Stimulated activated CD4-positive, alpha-beta T cell treated with anti-CD3 and anti-CD28 coated beads, Interleukin-2, amount 100 ng/mL, for 48 hours (primary cell): Measurements from ENCODE around the gene GRID1.
A peak's percentile ranks its signal among the peaks of the same experiment; 100 is the strongest.

Source experiments
- DNase-seq, 2 donors: peaks; one replicate each; pipeline ENCODE4 v3.0.0-alpha.2; 2020

The GRID1 gene

GRCh38 chr10:86366033-86366901, at the start of gene GRID1:
TSS of gene GRID1 (minus strand) at chr10:86366795.
- DNase-seq = no peak

- no peak for DNase-seq
These were observed 49.0 kb upstream of the GRID1 start for GRCh38 chr10:86415583-86415982.

- no peak for DNase-seq
These were observed 48.5 kb upstream of the GRID1 start for GRCh38 chr10:86415116-86415515.

GRCh38 chr10:86413046-86413728, 46.6 kb upstream of the GRID1 start:
- no peak for DNase-seq

- no peak for DNase-seq
These were observed 45.4 kb upstream of the GRID1 start for GRCh38 chr10:86411852-86412560.

- no peak for DNase-seq
These were observed 44.8 kb upstream of the GRID1 start for GRCh38 chr10:86411281-86411841.

- DNase-seq = no peak
These were observed 44.0 kb upstream of the GRID1 start for GRCh38 chr10:86410542-86411124.

GRCh38 chr10:86409183-86409582, 42.6 kb upstream of the GRID1 start:
- DNase-seq = no peak

- DNase-seq = no peak
These were observed 36.7 kb upstream of the GRID1 start for GRCh38 chr10:86403183-86403797.

GRCh38 chr10:86402283-86402941, 35.8 kb upstream of the GRID1 start:
- no peak for DNase-seq

- DNase-seq = no peak
These were observed 35.1 kb upstream of the GRID1 start for GRCh38 chr10:86401588-86402282.

- peak; percentile 52 to 69 for DNase-seq
These were observed 34.4 kb upstream of the GRID1 start for GRCh38 chr10:86400705-86401587.

GRCh38 chr10:86399879-86400704, 33.5 kb upstream of the GRID1 start:
- peak; percentile 96 to 97 for DNase-seq

GRCh38 chr10:86399514-86399878, 32.9 kb upstream of the GRID1 start:
- no peak for DNase-seq

- no peak for DNase-seq
These were observed 30.5 kb upstream of the GRID1 start for GRCh38 chr10:86397120-86397519.

GRCh38 chr10:86393862-86394455, 27.4 kb upstream of the GRID1 start:
- no peak for DNase-seq

GRCh38 chr10:86393362-86393761, 26.8 kb upstream of the GRID1 start:
- no peak for DNase-seq

GRCh38 chr10:86392723-86393094, 26.1 kb upstream of the GRID1 start:
- no peak for DNase-seq
